ENCODE results near the gene HEATR1.
A peak's percentile ranks its signal among the peaks of the same experiment; 100 is the strongest.

HEATR1 gene

GRCh38 chr1:236526079-236526478 is 78.2 kb downstream of the HEATR1 start:
- no peak overlapping the region for H3K4me3 ChIP-seq (ENCODE audit: low read depth, low read length)
- TF ChIP-seq CTCF (IDR thresholded peaks at IDR 0.05; ENCODE audit: insufficient read depth, low read length, missing control alignments): no peak
- ChIA-PET CTCF (interaction anchor here (1.6 to 3.1 kb wide), 3 partner anchors 417 to 422 kb away, joined by 5 to 12 read pairs (median 9); no protein-coding TSS in a partner anchor), POLR2A (no interaction called here)
- DNase-seq (ENCODE audit: low read depth, low spot score): no peak

- CTCF ChIA-PET: interaction anchor here (0.7 to 2.6 kb wide), 2 partner anchors 9 to 418 kb away, joined by 3 to 9 read pairs; no protein-coding TSS in a partner anchor
- no peak for DNase-seq (ENCODE audit: low read depth, low spot score)
- H3K4me3 ChIP-seq (ENCODE audit: low read depth, low read length): peak overlapping the region; percentile 91
- TF ChIP-seq CTCF (IDR thresholded peaks at IDR 0.05; ENCODE audit: insufficient read depth, low read length, missing control alignments): no peak
- POLR2A ChIA-PET: interaction anchor here (1.8 kb wide), 1 partner anchor 9 kb away, joined by 6 read pairs; no protein-coding TSS in a partner anchor
These were observed 79.5 kb downstream of the HEATR1 start for GRCh38 chr1:236524895-236525184.

- peak overlapping the region; percentile 91 for H3K4me3 ChIP-seq (ENCODE audit: low read depth, low read length)
- peak; percentile 69 for DNase-seq (ENCODE audit: low read depth, low spot score)
- no peak for TF ChIP-seq CTCF (IDR thresholded peaks at IDR 0.05; ENCODE audit: insufficient read depth, low read length, missing control alignments)
- CTCF ChIA-PET: interaction anchor here (0.7 to 2.6 kb wide), 4 partner anchors 10 to 417 kb away, joined by 3 to 9 read pairs (median 4); no protein-coding TSS in a partner anchor
- POLR2A ChIA-PET: interaction anchor here (1.8 kb wide), 1 partner anchor 10 kb away, joined by 6 read pairs; no protein-coding TSS in a partner anchor
These were observed 80.0 kb downstream of the HEATR1 start for GRCh38 chr1:236524142-236524894.

GRCh38 chr1:236523704-236524141 is 80.6 kb downstream of the HEATR1 start, which contains the start of gene LGALS8:
LGALS8 (plus strand) TSS chr1:236523982; CDS start chr1:236526071, 2,089 bp downstream.
- ChIA-PET CTCF (interaction anchor here (0.7 to 1.3 kb wide), 4 partner anchors 32 to 419 kb away, joined by 3 to 6 read pairs (median 4); no protein-coding TSS in a partner anchor), POLR2A (interaction anchor here (1.8 kb wide), 1 partner anchor 10 kb away, joined by 6 read pairs; no protein-coding TSS in a partner anchor)
- TF ChIP-seq CTCF (IDR thresholded peaks at IDR 0.05; ENCODE audit: insufficient read depth, low read length, missing control alignments): no peak
- peak within 1 kb of the TSS; percentile 91 for H3K4me3 ChIP-seq (ENCODE audit: low read depth, low read length)
- DNase-seq (ENCODE audit: low read depth, low spot score): no peak

GRCh38 chr1:236522937-236523703 is 81.2 kb downstream of the HEATR1 start:
- DNase-seq (ENCODE audit: low read depth, low spot score): no peak
- ChIA-PET CTCF (interaction anchor here (0.7 to 1.3 kb wide), 5 partner anchors 25 to 418 kb away, joined by 3 to 6 read pairs (median 3); no protein-coding TSS in a partner anchor), POLR2A (interaction anchor here (1.8 kb wide), 1 partner anchor 11 kb away, joined by 6 read pairs; no protein-coding TSS in a partner anchor)
- H3K4me3 ChIP-seq (ENCODE audit: low read depth, low read length): peak overlapping the region; percentile 91
- TF ChIP-seq CTCF (IDR thresholded peaks at IDR 0.05; ENCODE audit: insufficient read depth, low read length, missing control alignments): no peak
